ENCODE results near the gene COL20A1. TPM values are rescaled to one million over a fixed set of nuclear protein-coding genes. Genes with fewer than 3 reads are reported as not detected.

The COL20A1 gene
- total and polyA plus RNA-seq, 12 donors = 0.26 to 0.30 TPM; not detected in 10

- ATAC-seq (peak; percentile 68 to 90 (median 84)), DNase-seq (peak; percentile 63 to 82)
- TF ChIP-seq CTCF (IDR thresholded peaks at IDR 0.05) = no peak
- intact Hi-C loops (cut with DNase I) = no loop called here
- no peaks in the 10 kb centered on the region for H3K36me3 ChIP-seq
- no peak overlapping the region for H3K4me3 ChIP-seq
- WGBS, 2 donors = 61 to 62% methylated on average over 24 to 26 of the region's 26 CpGs
- peaks cover 0 to 19% (median 8%) of the 10 kb centered on the region in 9 donors for H3K4me1 ChIP-seq
- no peaks in the 10 kb centered on the region for H3K9me3 ChIP-seq
- H3K27ac ChIP-seq = no peak overlapping the region
- H3K27me3 ChIP-seq = peaks cover 4 to 62% (median 46%) of the 10 kb centered on the region in 7 donors
These were observed 65.2 kb downstream of the COL20A1 start for GRCh38 chr20:63357921-63358905.

GRCh38 chr20:63359164-63359934, 66.4 kb downstream of the COL20A1 start:
- no peaks in the 10 kb centered on the region for H3K36me3 ChIP-seq
- no peak overlapping the region for H3K4me3 ChIP-seq
- ATAC-seq (peak in 3 of 8 donors; percentile 8 to 52 (median 10)), DNase-seq (no peak)
- WGBS, 2 donors = 79 to 88% methylated on average over 42 of the region's 42 CpGs
- peaks cover 4 to 69% (median 54%) of the 10 kb centered on the region in 7 donors for H3K27me3 ChIP-seq
- H3K27ac ChIP-seq = no peak overlapping the region
- no peak for TF ChIP-seq CTCF (IDR thresholded peaks at IDR 0.05)
- intact Hi-C loops (cut with DNase I) = no loop called here
- H3K9me3 ChIP-seq = no peaks in the 10 kb centered on the region
- H3K4me1 ChIP-seq = peaks cover 0 to 19% (median 8%) of the 10 kb centered on the region in 9 donors

DNA sequence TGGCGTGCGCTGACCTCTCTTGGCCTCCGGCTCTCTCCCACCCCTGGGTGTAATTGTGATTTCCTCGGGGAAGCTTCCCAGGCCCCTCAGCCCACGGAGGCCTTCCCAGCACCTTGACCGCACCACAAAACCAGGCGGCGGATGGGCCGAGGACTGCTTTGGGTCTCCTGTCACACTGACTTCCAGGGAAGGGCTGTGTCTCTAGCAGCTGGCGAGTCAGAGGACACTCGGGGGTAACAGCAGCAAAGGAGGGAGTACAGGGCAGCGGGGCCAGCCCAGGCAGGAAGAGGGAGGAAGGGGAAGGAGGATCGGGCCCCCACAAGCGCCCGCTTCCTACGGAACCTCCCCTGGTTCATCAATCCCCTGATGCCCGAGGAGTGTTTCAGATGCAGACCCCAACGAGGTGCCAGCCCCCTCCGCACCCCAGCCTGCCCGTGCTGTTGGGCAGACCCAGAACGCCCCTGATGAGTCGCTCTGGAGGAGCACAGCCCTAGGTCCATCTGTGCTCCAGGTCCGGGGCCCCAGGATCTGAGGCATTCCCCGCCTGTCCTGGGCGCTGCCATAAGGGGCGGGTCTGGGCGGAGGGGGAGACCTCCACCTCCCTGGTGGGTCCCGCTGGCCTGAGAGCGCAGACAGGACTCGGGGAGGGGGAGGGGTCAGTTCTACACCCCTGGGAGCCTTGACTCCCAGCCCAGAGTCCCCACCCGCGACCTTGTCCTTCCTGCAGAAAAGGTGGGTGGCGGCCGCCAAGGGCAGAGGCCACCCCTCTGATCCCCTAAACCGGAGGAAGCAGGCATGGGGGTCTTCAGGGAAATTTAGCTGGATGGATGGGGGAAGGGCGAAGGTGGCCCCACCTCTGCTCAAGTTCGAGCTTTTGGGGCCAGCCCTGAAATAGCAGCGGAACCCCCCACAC, 67.2 kb downstream of the COL20A1 start:
- intact Hi-C loops (cut with DNase I) = no loop called here
- Histone ChIP-seq H3K4me1 (peaks cover 0 to 19% (median 8%) of the 10 kb centered on the region in 9 donors), H3K27ac (no peak overlapping the region), H3K36me3 (no peaks in the 10 kb centered on the region), H3K27me3 (peaks cover 4 to 68% (median 56%) of the 10 kb centered on the region in 7 donors), H3K9me3 (no peaks in the 10 kb centered on the region), H3K4me3 (peak overlapping the region in 1 of 10 donors; percentile 11)
- WGBS, 2 donors = 32 to 51% methylated on average over 38 of the region's 38 CpGs
- ATAC-seq (no peak), DNase-seq (peak in 1 of 2 donors; percentile 10)
- TF ChIP-seq CTCF (IDR thresholded peaks at IDR 0.05) = no peak

All from heart right ventricle (tissue), 16 donors.